K562 (cell line): ENCODE data around the gene ZNF148. TPM values are rescaled to one million over a fixed set of nuclear protein-coding genes. Genes with fewer than 3 reads are reported as not detected.

ENCODE experiments used
- ATAC-seq: fragments of 200-7000 bp; cut with Tn5 transposase; 3 replicates; pipeline ENCODE4 v1.9.1; 2020; ENCODE audit warnings: moderate library complexity
- BruUV-seq: library from RNA; stranded (reverse); fragments of 400-500 nt; replicated peaks from 2 replicates; lab custom pipeline; 2021; lab: Mats Ljungman, UMichigan
- CTCF ChIA-PET: fragments of 300-600 bp; formaldehyde crosslinking; extraction: SDS; loops from one replicate; lab custom pipeline; 2021; ENCODE audit warnings: low intra/inter-chr PET ratio; lab: Yijun Ruan, JAX
- POLR2A ChIA-PET: fragments of 300-600, 350-650 bp; sonication (Branson Sonifier 250); formaldehyde crosslinking; extraction: SDS; loops from one replicate; lab custom pipeline; 2021; ENCODE audit warnings: antibody characterized with exemption, inconsistent platforms; lab: Yijun Ruan, JAX
- DNase-seq, 4 experiments: peaks; one replicate each; pipeline versions ENCODE4 v3.0.0 to v3.0.0-alpha.2; 2011 to 2018; ENCODE audit warnings: low spot score in 3 of 4, mixed read lengths in 3 of 4; ENCODE audit errors: extremely low read depth in 1 of 4
- FAIRE-seq: peaks from 2 replicates; lab custom pipeline; 2011; peaks lifted over from hg19 to GRCh38; lab: Jason Lieb, UNC
- H2AFZ ChIP-seq: 2 replicates; pipeline ENCODE4 v1.6.0; 2011; ENCODE audit warnings: low read depth, low read length, control low read depth, inconsistent platforms
- H3K27ac ChIP-seq: fragments of 200-600 bp; 3 replicates; pipeline ENCODE4 v1.8.0; 2011; ENCODE audit warnings: low read depth, mild to moderate bottlenecking, control low read depth, inconsistent platforms, low read length, moderate library complexity, mixed read lengths; ENCODE audit errors: extremely low read depth
- H3K27me3 ChIP-seq, 2 experiments: fragments of 300-600 bp in 1 of 2; 2 replicates in 1 of 2; 3 replicates in 1 of 2; pipeline versions ENCODE4 v1.6.0 to v1.8.0; 2011; ENCODE audit warnings: inconsistent platforms in 2 of 2, low read length in 2 of 2, mild to moderate bottlenecking in 1 of 2, mixed read lengths in 1 of 2, moderate library complexity in 1 of 2; ENCODE audit not compliant: control insufficient read depth in 2 of 2, insufficient read depth in 2 of 2
- H3K36me3 ChIP-seq: fragments of 300-600 bp; 3 replicates; pipeline ENCODE4 v1.8.0; 2011; ENCODE audit warnings: mild to moderate bottlenecking, low read length, inconsistent platforms; ENCODE audit not compliant: control insufficient read depth, insufficient read depth
- H3K4me1 ChIP-seq, 2 experiments: fragments of 200-600 bp in 1 of 2; replicated peaks in 1 of 2; 2 replicates in 1 of 2; 3 replicates in 1 of 2; pipeline versions ENCODE4 v1.5.1 to v1.8.0; 2011; ENCODE audit warnings: inconsistent platforms in 2 of 2, low read length in 2 of 2, mild to moderate bottlenecking in 1 of 2, mixed read lengths in 1 of 2, moderate library complexity in 1 of 2; ENCODE audit not compliant: control insufficient read depth in 2 of 2, insufficient read depth in 2 of 2
- H3K4me2 ChIP-seq: 2 replicates; pipeline ENCODE4 v1.6.1; 2011; ENCODE audit warnings: low read length, control low read depth, inconsistent platforms, mixed read lengths; ENCODE audit not compliant: insufficient read depth
- H3K4me3 ChIP-seq: fragments of 200-600 bp; sonication (generic), shearing (Covaris generic); 2 replicates; pipeline ENCODE4 v1.5.1; 2016; ENCODE audit warnings: control low read depth, inconsistent platforms
- H3K79me2 ChIP-seq: fragments of 200-600 bp; 3 replicates; pipeline ENCODE4 v1.8.0; 2011; ENCODE audit warnings: low read length, inconsistent platforms; ENCODE audit not compliant: control insufficient read depth, insufficient read depth
- H3K9ac ChIP-seq, 2 experiments: 2 replicates each; pipeline versions ENCODE4 v1.6.0 to v1.6.1; 2011; ENCODE audit warnings: low read depth in 2 of 2, low read length in 2 of 2, control low read depth in 1 of 2, inconsistent platforms in 1 of 2, mild to moderate bottlenecking in 1 of 2, mixed read lengths in 1 of 2; ENCODE audit not compliant: insufficient read depth in 1 of 2
- H3K9me1 ChIP-seq: one replicate; pipeline ENCODE4 v1.6.0; 2011; ENCODE audit warnings: inconsistent platforms, mild to moderate bottlenecking, low read length, moderate library complexity; ENCODE audit not compliant: control insufficient read depth, insufficient read depth
- H3K9me3 ChIP-seq: replicated peaks from 2 replicates; pipeline ENCODE4 v1.5.1; 2011; ENCODE audit warnings: low read depth, low read length, inconsistent platforms; ENCODE audit not compliant: control insufficient read depth, insufficient read depth
- H4K20me1 ChIP-seq: replicated peaks from 2 replicates; pipeline ENCODE4 v1.6.1; 2011; ENCODE audit warnings: low read length, inconsistent platforms, mixed read lengths; ENCODE audit not compliant: control insufficient read depth, insufficient read depth
- FOXM1 ChIP-seq, 2 experiments: fragments of 450-650 bp in 1 of 2; sonication (generic) in 1 of 2; formaldehyde crosslinking in 1 of 2; IDR thresholded peaks; 2 replicates each; pipeline versions ENCODE4 v1.6.1 to v1.9.0; 2017 to 2022; ENCODE audit warnings: low read depth in 2 of 2, mild to moderate bottlenecking in 2 of 2, missing genetic modification reagents in 1 of 2, moderate library complexity in 1 of 2
- GTF2F1 ChIP-seq: IDR thresholded peaks from 2 replicates; pipeline ENCODE4 v1.6.1; 2011; ENCODE audit warnings: low read depth, low read length, improper control_type of control experiment
- IRF9 ChIP-seq: fragments of 450-650 bp; IDR thresholded peaks from 2 replicates; pipeline ENCODE4 v1.6.1; 2016; ENCODE audit warnings: missing biosample characterization, missing genetic modification characterization
- MAFF ChIP-seq: IDR thresholded peaks from 2 replicates; pipeline ENCODE4 v1.6.1; 2012; ENCODE audit warnings: low read length, improper control_type of control experiment
- ZNF507 ChIP-seq: conservative IDR thresholded peaks from 2 replicates; pipeline ENCODE4 v1.6.1; 2017; ENCODE audit warnings: missing genetic modification characterization, missing compliant biosample characterization
- WGBS: fragments of 100-300 bp; shearing (Covaris generic); methylation state at CpG from one replicate; pipeline ENCODE4 v1.1.6; 2016; ENCODE audit warnings: low coverage, mixed read lengths; ENCODE audit not compliant: insufficient coverage; ENCODE audit errors: missing lambda C conversion rate; 5-methylcytosine and 5-hydroxymethylcytosine counted together
- in situ Hi-C: fragments of 300-500 bp; cut with MboI; formaldehyde crosslinking; loops from 4 replicates; pipeline ENCODE4 v1.15.0; 2018; ENCODE audit warnings: inconsistent platforms, mixed read lengths
- intact Hi-C: fragments of 100-400 bp; cut with micrococcal nuclease; formaldehyde crosslinking; loops from 2 replicates; pipeline ENCODE4 v1.14.2; 2022
- polyA plus RNA-seq, 8 experiments: library from polyadenylated mRNA; depleted of rRNA in 4 of 8; stranded (reverse) in 5 of 8; unstranded in 3 of 8; fragments of >200 nt; fragmentation: Nextera tagmentation in 2 of 8; fragmentation: Illumina TruSeq in 1 of 8; extraction: Ambion mirVana in 2 of 8; extraction: Trizol in 1 of 8; gene quantifications; 2 replicates each; pipeline versions ENCODE4 v1.2.1 to v1.2.3, GENCODE V29; 2011 to 2014; ENCODE audit warnings: inconsistent platforms in 1 of 8, missing spikeins in 1 of 8
- total RNA-seq, 7 experiments: library from RNA; depleted of rRNA in 6 of 7; stranded (reverse); fragments of >200 nt in 6 of 7; fragmentation: Illumina TruSeq in 2 of 7; extraction: Trizol in 2 of 7; gene quantifications; 2 replicates each; pipeline versions ENCODE4 v1.2.1 to v1.2.3, GENCODE V29; 2011 to 2021; ENCODE audit warnings: low replicate concordance in 1 of 7

The ZNF148 gene
- total and polyA plus RNA-seq, 9 of the 15 experiments (the other 6 are each of a cell fraction or from before 2014, with no cell fraction given) = 2.7 to 15.1 (median 8.3) TPM

DNA sequence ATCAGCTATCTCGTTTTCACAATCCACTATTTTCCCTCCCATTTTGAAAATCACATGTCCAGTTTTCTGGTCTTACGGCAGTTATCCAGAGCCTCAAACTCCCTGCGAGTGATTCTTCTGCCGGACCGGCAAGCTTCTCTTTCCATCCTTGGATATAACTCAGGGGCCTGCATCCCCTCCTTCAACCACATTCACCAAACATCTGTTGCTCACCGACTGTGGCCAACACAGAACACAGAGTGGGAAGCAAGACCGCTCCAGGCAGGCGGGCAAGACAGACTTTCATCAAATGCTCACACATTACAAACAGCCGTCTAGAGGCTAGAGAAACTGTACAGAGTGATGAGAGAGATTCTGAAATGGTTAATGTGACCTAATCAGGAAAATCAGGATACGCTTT lies 154.9 kb downstream of the ZNF148 start (continued):
- TF ChIP-seq FOXM1 (IDR thresholded peaks at IDR 0.05; ENCODE audit: low read depth) (no peak), FOXM1 (CRISPR knock-in tag; IDR thresholded peaks at IDR 0.05; ENCODE audit: low read depth) (no peak), GTF2F1 (no peak), IRF9 (tag) (no peak)

GRCh38 chr3:125219261-125219701 lies 155.8 kb downstream of the ZNF148 start:
- Histone ChIP-seq H3K9ac (no peak overlapping the region), H3K4me1 (no peaks in the 10 kb centered on the region; a peak in 1 of 5 replicates), H3K9me1 (no peaks in the 10 kb centered on the region), H3K4me2 (no peak overlapping the region), H3K4me3 (no peak overlapping the region), H3K27ac (no peak overlapping the region), H3K9me3 (no peaks in the 10 kb centered on the region), H2AFZ (no peak overlapping the region), H3K36me3 (no peaks in the 10 kb centered on the region), H3K27me3 (no peaks in the 10 kb centered on the region), H4K20me1 (no peaks in the 10 kb centered on the region), H3K79me2 (no peaks in the 10 kb centered on the region)
- ATAC-seq (no peak), DNase-seq (no peak), FAIRE-seq (no peak)
- no TSS peak for BruUV-seq
- TF ChIP-seq ZNF507 (tag) (no peak), MAFF (no peak)
- intact Hi-C loops (no loop called here), in situ Hi-C loops (no loop called here)
- POLR2A ChIA-PET = interaction anchor here (0.7 kb wide), 1 partner anchor 192 kb away, joined by 3 read pairs; no protein-coding TSS in a partner anchor
- CTCF ChIA-PET = no interaction called here
- 44% methylated on average over 4 of the region's 8 CpGs for WGBS
